ENCODE data around the gene ANKRD55. TPM values are rescaled to one million over a fixed set of nuclear protein-coding genes. Genes with fewer than 3 reads are reported as not detected.
A peak's percentile ranks its signal among the peaks of the same experiment; 100 is the strongest.

ANKRD55 gene
- total RNA-seq, 2 donors from 2014 or later: 0.27 to 0.29 TPM

GRCh38 chr5:56167519-56167918 is 65.6 kb downstream of the ANKRD55 start:
- WGBS, 2 experiments (ENCODE audit: insufficient coverage in 1 of 2, insufficient read length in 1 of 2): 86 to 100% methylated on average over 1 to 2 of the region's 2 CpGs
- no peaks in the 10 kb centered on the region for H3K27me3 ChIP-seq (ENCODE audit: control insufficient read depth, insufficient read depth, low read length, poor library complexity, severe bottlenecking)
- Mint-ChIP-seq H3K9me3 (no peaks in the 10 kb centered on the region), H3K27ac (no peak overlapping the region), H3K4me1 (no peaks in the 10 kb centered on the region), H3K36me3 (ENCODE audit: low read depth) (no peaks in the 10 kb centered on the region), H3K4me3 (no peak overlapping the region), H3K27me3 (ENCODE audit: insufficient read depth) (no peaks in the 10 kb centered on the region)
- no peak overlapping the region for H3K4me3 ChIP-seq (ENCODE audit: low read length)
- no peak for TF ChIP-seq CTCF (conservative IDR thresholded peaks at IDR 0.05)
- no peaks in the 10 kb centered on the region for H3K4me1 ChIP-seq (ENCODE audit: control insufficient read depth, insufficient read depth, low read length)
- no peak overlapping the region for H3K9ac ChIP-seq (ENCODE audit: extremely low read depth, low read length, poor library complexity, severe bottlenecking)
- DNase-seq: no peak
- no peak overlapping the region for H3K27ac ChIP-seq (ENCODE audit: low read depth, low read length)
- H3K36me3 ChIP-seq (ENCODE audit: control insufficient read depth, insufficient read depth, low read length): no peaks in the 10 kb centered on the region
- no peaks in the 10 kb centered on the region for H3K9me3 ChIP-seq (ENCODE audit: control insufficient read depth, low read length)

GRCh38 chr5:56166671-56167385 is 66.3 kb downstream of the ANKRD55 start:
- WGBS, 2 experiments (ENCODE audit: insufficient coverage in 1 of 2, insufficient read length in 1 of 2): 93 to 100% methylated on average over 5 to 6 of the region's 6 CpGs
- Histone ChIP-seq H3K9ac (ENCODE audit: extremely low read depth, low read length, poor library complexity, severe bottlenecking) (no peak overlapping the region), H3K27me3 (ENCODE audit: control insufficient read depth, insufficient read depth, low read length, poor library complexity, severe bottlenecking) (no peaks in the 10 kb centered on the region), H3K9me3 (ENCODE audit: control insufficient read depth, low read length) (no peaks in the 10 kb centered on the region), H3K27ac (ENCODE audit: low read depth, low read length) (no peak overlapping the region), H3K4me1 (ENCODE audit: control insufficient read depth, insufficient read depth, low read length) (no peaks in the 10 kb centered on the region), H3K36me3 (ENCODE audit: control insufficient read depth, insufficient read depth, low read length) (no peaks in the 10 kb centered on the region), H3K4me3 (ENCODE audit: low read length) (no peak overlapping the region)
- no peak for TF ChIP-seq CTCF (conservative IDR thresholded peaks at IDR 0.05)
- Mint-ChIP-seq H3K27ac (no peak overlapping the region), H3K36me3 (ENCODE audit: low read depth) (no peaks in the 10 kb centered on the region), H3K4me3 (no peak overlapping the region), H3K27me3 (ENCODE audit: insufficient read depth) (no peaks in the 10 kb centered on the region), H3K9me3 (no peaks in the 10 kb centered on the region), H3K4me1 (peaks cover 5% of the 10 kb centered on the region)
- no peak for DNase-seq

GRCh38 chr5:56164376-56164775 is 68.8 kb downstream of the ANKRD55 start:
- Histone ChIP-seq H3K9me3 (ENCODE audit: control insufficient read depth, low read length) (no peaks in the 10 kb centered on the region), H3K27ac (ENCODE audit: low read depth, low read length) (peak overlapping the region; percentile 77), H3K36me3 (ENCODE audit: control insufficient read depth, insufficient read depth, low read length) (no peaks in the 10 kb centered on the region), H3K4me3 (ENCODE audit: low read length) (no peak overlapping the region), H3K9ac (ENCODE audit: extremely low read depth, low read length, poor library complexity, severe bottlenecking) (no peak overlapping the region), H3K27me3 (ENCODE audit: control insufficient read depth, insufficient read depth, low read length, poor library complexity, severe bottlenecking) (no peaks in the 10 kb centered on the region), H3K4me1 (ENCODE audit: control insufficient read depth, insufficient read depth, low read length) (peaks cover 3% of the 10 kb centered on the region)
- DNase-seq: no peak
- no peak for TF ChIP-seq CTCF (conservative IDR thresholded peaks at IDR 0.05)
- Mint-ChIP-seq H3K9me3 (no peaks in the 10 kb centered on the region), H3K27me3 (ENCODE audit: insufficient read depth) (no peaks in the 10 kb centered on the region), H3K27ac (no peak overlapping the region), H3K36me3 (ENCODE audit: low read depth) (no peaks in the 10 kb centered on the region), H3K4me3 (no peak overlapping the region), H3K4me1 (peaks cover 23% of the 10 kb centered on the region)
- 45 to 83% methylated on average over 1 to 3 of the region's 3 CpGs for WGBS, 2 experiments (ENCODE audit: insufficient coverage in 1 of 2, insufficient read length in 1 of 2)

All from endodermal cell (in vitro differentiated cells).